GM10266 (cell line): ENCODE results near the gene TMOD2.

Experiments used
- DNase-seq: peaks from one replicate; pipeline ENCODE4 v3.0.0; 2012; ENCODE audit errors: extremely low spot score
- CTCF ChIP-seq: IDR thresholded peaks from 2 replicates; pipeline ENCODE4 v1.5.1; 2012; ENCODE audit warnings: mild to moderate bottlenecking, low read depth; ENCODE audit not compliant: control insufficient read depth, insufficient read depth; ENCODE audit errors: missing control alignments

The TMOD2 gene

GRCh38 chr15:51714911-51715310 lies 36.5 kb upstream of the TMOD2 start:
- TF ChIP-seq CTCF = no peak
- DNase-seq = no peak

GRCh38 chr15:51718219-51718618 lies 33.2 kb upstream of the TMOD2 start:
- no peak for TF ChIP-seq CTCF
- no peak for DNase-seq

GRCh38 chr15:51718746-51719145 lies 32.7 kb upstream of the TMOD2 start:
- no peak for DNase-seq
- TF ChIP-seq CTCF = no peak

GRCh38 chr15:51720201-51720995 lies 31.0 kb upstream of the TMOD2 start:
- no peak for DNase-seq
- no peak for TF ChIP-seq CTCF

GRCh38 chr15:51721199-51721960 lies 30.0 kb upstream of the TMOD2 start:
- TF ChIP-seq CTCF = no peak
- DNase-seq = no peak

GRCh38 chr15:51724199-51724598 lies 27.2 kb upstream of the TMOD2 start:
- TF ChIP-seq CTCF = no peak
- DNase-seq = no peak

GRCh38 chr15:51724673-51725072 lies 26.7 kb upstream of the TMOD2 start:
- DNase-seq = no peak
- TF ChIP-seq CTCF = no peak
